HAP-1 (cell line): ENCODE measurements around the gene ARHGEF28.

Experiments used
- DNase-seq, 2 experiments: peaks; one replicate each; pipeline ENCODE4 v3.0.0-alpha.2; 2016 to 2020; ENCODE audit warnings: low spot score in 2 of 2
- H3K27me3 ChIP-seq: fragments of 250-450 bp; sonication (Bioruptor Pico); 2 replicates; pipeline ENCODE4 v1.5.1; 2020; ENCODE audit warnings: low read depth, mild to moderate bottlenecking, moderate library complexity
- H3K36me3 ChIP-seq: fragments of 250-450 bp; sonication (Bioruptor Pico); replicated peaks from 2 replicates; pipeline ENCODE4 v1.5.1; 2020; ENCODE audit warnings: mild to moderate bottlenecking
- H3K4me1 ChIP-seq: fragments of 250-450 bp; sonication (Bioruptor Pico); 2 replicates; pipeline ENCODE4 v1.5.1; 2020; ENCODE audit warnings: mild to moderate bottlenecking
- H3K4me3 ChIP-seq: fragments of 250-450 bp; sonication (Bioruptor Pico); 2 replicates; pipeline ENCODE4 v1.5.1; 2020; ENCODE audit warnings: mild to moderate bottlenecking, moderate library complexity
- H3K9me3 ChIP-seq: fragments of 250-450 bp; sonication (Bioruptor Pico); 2 replicates; pipeline ENCODE4 v1.5.1; 2020; ENCODE audit warnings: mild to moderate bottlenecking, moderate library complexity
- in situ Hi-C: fragments of 300-500 bp; cut with MboI; formaldehyde crosslinking; loops from 3 replicates; pipeline ENCODE4 v1.14.3; 2020; ENCODE audit warnings: low sequenced_read_pairs, inconsistent platforms, mixed read lengths

Gene ARHGEF28

DNA sequence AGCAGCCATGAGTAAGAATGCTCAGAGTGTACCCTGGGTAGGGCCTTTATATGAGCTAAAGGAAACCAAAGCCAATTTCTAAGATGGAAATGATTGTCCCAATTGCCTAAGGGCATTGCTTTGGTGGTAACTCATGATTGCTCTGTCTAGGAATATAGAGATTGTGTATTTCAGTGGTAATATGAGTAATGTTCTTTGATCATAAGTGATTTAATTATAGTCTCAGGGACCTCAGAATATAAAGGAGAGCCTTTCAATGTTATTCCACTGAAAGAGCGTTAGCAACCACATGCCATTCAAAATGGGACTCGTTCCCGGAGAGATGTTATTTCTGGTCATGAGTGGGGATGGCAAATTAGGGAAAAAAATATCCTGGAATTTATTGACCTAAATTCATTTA, 340.5 kb downstream of the ARHGEF28 start:
- H3K4me3 ChIP-seq = no peak overlapping the region
- DNase-seq = no peak
- in situ Hi-C loops = no loop called here
- no peaks in the 10 kb centered on the region for H3K36me3 ChIP-seq
- H3K4me1 ChIP-seq = no peaks in the 10 kb centered on the region
- H3K9me3 ChIP-seq = no peaks in the 10 kb centered on the region
- H3K27me3 ChIP-seq = 0 out of 2 replicates have a peak, but pooled peaks cover under 1% of the 10 kb centered on the region

DNA sequence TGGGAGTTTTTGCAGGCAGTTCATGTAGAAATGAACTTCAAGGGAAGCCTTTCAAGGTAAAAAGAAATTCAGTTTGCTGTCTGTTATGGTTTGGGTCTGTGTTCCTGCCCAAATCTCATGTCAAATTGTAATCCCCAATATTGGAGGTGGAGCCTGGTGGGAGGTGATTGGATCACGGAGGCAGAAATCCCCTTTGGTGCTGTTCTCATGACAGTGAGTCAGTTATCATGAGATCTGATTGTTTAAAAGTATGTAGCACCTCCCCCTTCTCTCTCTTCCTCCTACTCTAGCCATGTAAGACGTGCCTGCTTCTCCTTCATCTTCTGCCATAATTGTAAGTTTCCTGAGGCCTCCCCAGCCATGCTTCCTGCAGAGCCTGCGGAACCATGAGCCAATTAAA, 341.4 kb downstream of the ARHGEF28 start:
- Histone ChIP-seq H3K4me1 (no peaks in the 10 kb centered on the region), H3K4me3 (no peak overlapping the region), H3K9me3 (no peaks in the 10 kb centered on the region), H3K27me3 (no peaks in the 10 kb centered on the region), H3K36me3 (no peaks in the 10 kb centered on the region)
- in situ Hi-C loops = no loop called here
- DNase-seq = no peak

DNA sequence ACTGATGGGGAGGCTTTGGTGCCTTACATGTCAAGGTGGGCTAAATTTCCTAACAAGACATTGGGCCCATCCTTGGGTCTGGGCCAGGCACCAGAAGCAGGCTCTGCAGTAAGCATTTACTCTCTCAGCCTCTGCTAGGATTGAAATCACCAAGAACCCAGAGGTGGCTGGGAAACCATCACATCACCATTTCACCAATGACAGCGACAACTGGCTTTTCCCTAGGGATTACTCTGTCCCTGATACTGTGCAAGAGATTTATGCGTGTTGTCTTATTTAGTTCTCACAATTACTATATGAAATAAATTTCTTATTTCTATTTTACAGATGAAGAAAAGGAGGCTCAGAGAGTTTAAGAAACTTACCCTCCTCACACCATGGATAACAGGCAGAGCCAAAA, 342.2 kb downstream of the ARHGEF28 start:
- Histone ChIP-seq H3K9me3 (no peaks in the 10 kb centered on the region), H3K27me3 (no peaks in the 10 kb centered on the region), H3K36me3 (no peaks in the 10 kb centered on the region), H3K4me3 (no peak overlapping the region), H3K4me1 (no peaks in the 10 kb centered on the region)
- DNase-seq = no peak
- in situ Hi-C loops = no loop called here

DNA sequence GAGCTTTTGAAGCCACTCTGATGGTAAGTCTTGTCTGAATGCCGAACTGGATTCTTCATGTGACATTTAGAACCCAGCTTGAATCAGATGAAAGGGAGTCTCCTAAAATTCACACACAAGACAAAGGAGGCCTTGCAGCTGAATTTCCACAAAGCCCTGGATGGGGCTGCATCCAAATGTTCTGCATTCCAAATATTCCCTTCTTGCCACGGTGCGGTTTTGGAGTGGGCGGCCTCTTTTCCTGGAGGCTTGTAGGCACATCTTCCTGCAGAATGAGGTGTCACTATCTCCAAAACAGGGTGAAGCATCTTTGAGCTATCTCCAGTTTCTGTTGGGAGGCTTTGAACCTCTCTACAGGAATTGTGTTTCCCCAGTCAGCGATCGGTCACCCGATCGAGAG, 342.7 kb downstream of the ARHGEF28 start:
- in situ Hi-C loops = no loop called here
- no peak for DNase-seq

DNA sequence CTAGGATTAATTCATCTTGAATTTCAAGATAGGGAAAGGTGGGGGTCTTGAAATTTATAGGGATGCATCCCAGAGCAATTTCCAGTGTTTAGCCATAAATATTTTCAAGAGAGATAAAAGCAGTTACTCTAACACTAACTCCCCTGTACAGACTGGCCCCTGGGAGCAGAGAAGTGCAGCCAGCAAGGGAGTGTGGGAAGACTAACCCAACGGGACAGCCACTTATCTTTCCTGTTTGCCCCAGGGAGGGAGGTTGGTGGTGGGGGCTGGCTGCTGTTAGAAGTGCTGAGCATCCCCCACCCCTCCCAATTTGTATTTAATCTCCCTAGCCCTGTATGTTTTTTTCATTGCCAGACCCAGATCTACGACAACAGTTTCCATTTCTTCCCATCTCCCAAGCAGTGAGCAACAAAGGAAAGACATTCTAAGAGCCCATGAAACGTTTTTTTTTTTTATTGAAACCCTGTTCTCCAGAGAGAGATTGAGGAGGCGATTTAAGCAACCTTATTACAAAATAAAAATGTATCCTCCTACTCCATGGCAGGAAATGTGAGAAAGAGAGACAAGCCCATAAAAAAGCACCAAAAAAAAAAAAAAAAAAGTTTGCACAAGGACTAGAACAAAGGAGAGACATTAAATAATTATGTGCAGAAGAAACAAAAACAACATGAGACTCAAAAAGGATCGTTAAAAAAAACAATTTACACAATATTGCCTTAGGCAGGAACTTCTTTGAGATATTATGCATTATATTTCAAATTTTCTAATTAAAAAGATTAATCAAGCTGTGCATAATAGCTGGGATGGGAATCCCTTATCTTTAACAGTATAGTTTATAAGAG, 343.4 kb downstream of the ARHGEF28 start:
- in situ Hi-C loops = no loop called here
- H3K4me1 ChIP-seq = no peaks in the 10 kb centered on the region
- H3K36me3 ChIP-seq = no peaks in the 10 kb centered on the region
- DNase-seq = no peak
- no peaks in the 10 kb centered on the region for H3K27me3 ChIP-seq
- H3K4me3 ChIP-seq = no peak overlapping the region
- H3K9me3 ChIP-seq = no peaks in the 10 kb centered on the region

More for the DNA sequence above, 342.7 kb downstream of the ARHGEF28 start:
- Histone ChIP-seq H3K9me3 (no peaks in the 10 kb centered on the region), H3K4me1 (no peaks in the 10 kb centered on the region), H3K27me3 (no peaks in the 10 kb centered on the region), H3K36me3 (no peaks in the 10 kb centered on the region), H3K4me3 (no peak overlapping the region)

DNA sequence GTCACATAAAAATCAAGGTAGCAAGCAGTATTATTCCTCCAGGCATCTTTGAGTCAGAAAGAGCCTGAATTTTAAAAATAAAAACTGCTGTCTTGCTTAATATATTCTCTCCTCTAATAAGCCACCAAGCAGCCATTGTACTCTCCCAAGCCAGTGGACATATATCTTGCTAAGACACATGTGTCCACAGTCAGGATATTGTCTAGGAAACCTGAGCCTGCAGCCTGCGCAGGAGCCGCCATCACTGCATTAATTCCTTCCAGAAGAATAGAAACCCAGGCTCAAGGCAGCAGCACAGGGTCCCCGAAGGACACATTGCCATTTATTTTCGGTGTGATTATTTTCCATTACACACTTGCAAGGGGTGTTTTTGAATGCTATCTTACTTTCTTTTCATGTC, 345.3 kb downstream of the ARHGEF28 start:
- in situ Hi-C loops = no loop called here
- no peak for DNase-seq
- Histone ChIP-seq H3K4me3 (no peak overlapping the region), H3K4me1 (no peaks in the 10 kb centered on the region), H3K9me3 (no peaks in the 10 kb centered on the region), H3K27me3 (no peaks in the 10 kb centered on the region), H3K36me3 (no peaks in the 10 kb centered on the region)

DNA sequence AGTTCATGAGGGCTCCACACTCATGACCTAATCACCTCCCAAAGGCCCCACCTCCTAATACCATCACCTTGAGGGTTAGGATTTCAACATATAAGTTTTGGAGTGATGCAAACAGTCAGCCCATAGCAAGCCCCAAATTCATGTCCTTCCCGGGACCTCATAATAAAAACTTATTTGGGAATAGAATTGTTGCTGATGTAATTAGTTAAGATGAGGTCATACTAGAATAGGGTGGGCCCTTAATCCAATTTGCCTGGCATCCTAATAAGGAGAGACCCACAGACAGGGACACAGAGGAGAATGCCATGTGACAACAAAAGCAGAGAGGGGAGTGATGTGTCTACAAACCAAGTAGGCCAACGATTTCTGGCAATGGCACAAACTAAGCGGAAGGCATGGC, 347.1 kb downstream of the ARHGEF28 start:
- no peak for DNase-seq
- Histone ChIP-seq H3K4me1 (no peaks in the 10 kb centered on the region), H3K27me3 (no peaks in the 10 kb centered on the region), H3K4me3 (no peak overlapping the region), H3K9me3 (no peaks in the 10 kb centered on the region), H3K36me3 (no peaks in the 10 kb centered on the region)
- in situ Hi-C loops = no loop called here

DNA sequence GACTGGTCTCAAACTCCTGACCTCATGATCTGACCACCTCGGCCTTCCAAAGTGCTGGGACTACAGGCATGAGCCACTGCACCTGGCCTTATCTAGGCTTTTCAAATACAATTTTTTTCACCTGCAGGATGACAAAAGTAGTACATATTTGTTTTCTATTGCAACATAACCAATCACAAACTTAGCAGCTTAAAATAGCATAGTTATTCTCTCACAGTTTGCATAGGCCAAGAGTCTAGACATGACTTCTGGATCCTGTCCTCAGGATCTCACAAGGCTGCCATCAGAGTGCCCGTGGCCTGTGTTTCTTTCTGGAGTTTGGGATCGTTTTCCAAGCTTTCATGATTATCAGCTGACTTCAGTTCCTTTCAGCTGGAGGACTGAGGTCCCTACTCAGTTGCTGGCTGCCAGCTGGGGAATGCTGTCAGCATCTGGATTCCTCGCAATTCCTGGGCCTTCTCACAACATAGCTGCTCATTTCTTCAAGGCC, 348.9 kb downstream of the ARHGEF28 start:
- H3K27me3 ChIP-seq = no peaks in the 10 kb centered on the region
- H3K4me3 ChIP-seq = no peak overlapping the region
- no peaks in the 10 kb centered on the region for H3K4me1 ChIP-seq
- DNase-seq = no peak
- H3K9me3 ChIP-seq = no peaks in the 10 kb centered on the region
- H3K36me3 ChIP-seq = no peaks in the 10 kb centered on the region
- in situ Hi-C loops = no loop called here

DNA sequence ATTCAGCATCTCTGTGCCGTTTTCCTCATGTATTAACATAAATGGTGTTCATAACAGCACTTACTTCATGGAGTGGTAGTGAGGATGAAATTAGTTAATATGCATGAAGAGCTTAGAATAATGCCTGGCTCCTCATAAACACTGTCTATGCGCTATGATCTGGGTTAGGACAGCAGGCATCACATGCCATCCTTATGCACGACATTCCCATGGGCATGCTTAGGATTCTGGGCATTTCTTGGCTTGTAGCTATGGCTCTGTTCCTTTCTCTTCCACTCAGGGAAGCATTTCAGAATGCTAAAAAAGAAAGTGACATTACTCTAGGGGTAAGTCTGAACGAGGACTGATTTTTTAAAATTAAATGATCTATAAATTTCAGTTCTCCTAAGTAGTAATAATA, 349.8 kb downstream of the ARHGEF28 start:
- Histone ChIP-seq H3K36me3 (no peaks in the 10 kb centered on the region), H3K4me3 (no peak overlapping the region), H3K27me3 (no peaks in the 10 kb centered on the region), H3K9me3 (no peaks in the 10 kb centered on the region), H3K4me1 (no peaks in the 10 kb centered on the region)
- DNase-seq = no peak
- in situ Hi-C loops = no loop called here

DNA sequence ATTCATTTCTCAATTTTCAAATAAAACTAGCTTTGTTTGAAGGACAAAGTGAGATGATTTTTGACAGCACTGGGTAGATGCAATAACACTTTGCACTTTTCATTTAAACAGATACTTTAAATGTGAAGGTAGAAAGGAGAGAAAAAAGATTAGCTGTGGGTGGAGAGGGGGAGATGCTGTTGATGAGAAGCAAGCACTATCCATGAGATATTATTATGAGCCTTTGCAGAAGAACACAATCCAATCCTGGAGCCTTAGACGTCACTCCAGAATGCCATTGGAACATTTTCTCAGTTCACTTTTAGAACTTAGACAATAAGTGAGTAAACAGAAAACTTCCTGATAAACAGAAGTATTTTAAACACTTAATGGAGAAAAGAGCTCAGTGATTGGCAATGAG, 351.1 kb downstream of the ARHGEF28 start:
- H3K27me3 ChIP-seq = no peaks in the 10 kb centered on the region
- in situ Hi-C loops = no loop called here
- no peak overlapping the region for H3K4me3 ChIP-seq
- no peak for DNase-seq
- no peaks in the 10 kb centered on the region for H3K4me1 ChIP-seq
- H3K9me3 ChIP-seq = no peaks in the 10 kb centered on the region
- H3K36me3 ChIP-seq = no peaks in the 10 kb centered on the region

DNA sequence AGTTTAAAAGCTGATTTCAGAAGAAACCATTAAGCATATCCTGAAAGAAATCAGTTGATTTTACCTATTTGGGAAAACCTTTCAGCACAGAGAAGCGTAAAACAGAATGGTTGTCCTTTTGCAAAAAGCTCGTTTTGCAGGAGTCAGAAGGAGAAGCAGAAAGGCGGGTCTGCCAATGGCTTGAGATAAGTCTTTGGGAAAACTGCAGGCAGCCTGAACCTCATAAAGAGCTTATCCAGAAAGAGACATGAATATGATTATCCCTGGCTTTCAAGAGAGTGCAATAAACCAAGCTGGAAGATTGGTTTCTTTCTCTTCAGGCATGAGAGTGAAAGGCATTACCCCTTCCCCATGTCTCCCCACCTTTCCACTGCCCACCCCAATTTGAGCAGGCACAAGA, 353.3 kb downstream of the ARHGEF28 start:
- Histone ChIP-seq H3K4me1 (no peaks in the 10 kb centered on the region), H3K9me3 (no peaks in the 10 kb centered on the region), H3K36me3 (no peaks in the 10 kb centered on the region), H3K27me3 (no peaks in the 10 kb centered on the region), H3K4me3 (no peak overlapping the region)
- DNase-seq = no peak
- in situ Hi-C loops = no loop called here

DNA sequence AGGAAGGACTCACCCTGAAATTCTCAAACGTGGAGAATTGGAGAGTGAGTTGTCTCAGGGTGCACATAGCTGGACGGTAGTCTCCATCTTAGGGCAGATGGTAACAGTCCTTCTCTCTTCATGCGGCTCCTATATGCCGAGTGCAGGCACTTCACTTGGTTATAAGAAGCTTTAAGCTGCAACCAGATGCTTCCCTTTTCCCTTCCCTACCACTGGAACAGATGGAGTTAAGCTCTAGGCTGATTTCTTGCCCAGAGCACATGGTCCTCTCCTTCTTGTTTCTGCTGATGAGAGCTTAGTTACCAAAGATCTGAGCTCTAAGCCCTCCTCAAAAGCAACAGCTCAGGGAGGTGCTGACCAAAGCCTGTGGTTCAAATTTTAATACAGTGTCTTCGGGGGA, 355.7 kb downstream of the ARHGEF28 start:
- Histone ChIP-seq H3K27me3 (no peaks in the 10 kb centered on the region), H3K36me3 (no peaks in the 10 kb centered on the region), H3K4me3 (no peak overlapping the region), H3K4me1 (no peaks in the 10 kb centered on the region), H3K9me3 (no peaks in the 10 kb centered on the region)
- no peak for DNase-seq
- in situ Hi-C loops = no loop called here

DNA sequence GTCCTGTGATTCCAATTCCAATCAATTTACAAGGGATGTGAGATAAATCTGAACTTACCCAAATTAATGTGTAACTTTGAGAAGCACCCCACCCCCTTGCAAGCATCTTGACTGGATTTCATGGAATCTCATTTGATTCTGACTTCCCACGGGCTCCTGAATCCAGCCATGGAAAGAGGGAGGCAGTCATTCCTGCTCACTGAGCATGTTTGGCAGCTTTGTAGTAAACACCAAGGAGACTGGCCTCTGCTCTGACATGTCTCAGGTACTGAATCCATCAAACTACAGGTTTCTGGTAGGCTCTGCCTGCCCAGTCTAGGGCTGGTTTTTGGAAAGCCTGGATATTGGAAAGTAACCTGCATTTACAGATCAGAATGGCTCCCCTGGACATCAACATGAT, 357.6 kb downstream of the ARHGEF28 start:
- no peak overlapping the region for H3K4me3 ChIP-seq
- H3K4me1 ChIP-seq = no peaks in the 10 kb centered on the region
- no peaks in the 10 kb centered on the region for H3K27me3 ChIP-seq
- in situ Hi-C loops = no loop called here
- H3K36me3 ChIP-seq = no peaks in the 10 kb centered on the region
- H3K9me3 ChIP-seq = no peaks in the 10 kb centered on the region
- DNase-seq = no peak

DNA sequence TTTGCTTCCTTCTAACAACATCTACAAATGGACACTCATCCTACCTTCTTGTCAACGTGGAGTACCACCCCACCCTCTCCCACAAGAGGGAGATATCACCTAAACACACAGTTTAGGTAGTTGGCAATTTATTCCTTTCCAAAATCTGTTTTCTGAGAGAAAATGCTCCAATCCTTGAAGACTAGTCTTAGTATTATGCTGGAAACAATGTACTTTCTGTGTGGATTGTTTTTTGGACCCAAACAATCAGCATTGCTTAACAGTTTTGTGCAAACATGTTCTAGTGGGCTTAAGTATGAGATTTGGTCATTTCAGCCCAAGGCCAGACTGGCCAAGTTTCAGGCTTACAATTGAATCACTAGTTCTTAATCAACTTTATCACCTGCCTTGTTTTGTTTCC, 359.1 kb downstream of the ARHGEF28 start:
- in situ Hi-C loops = no loop called here
- H3K9me3 ChIP-seq = no peaks in the 10 kb centered on the region
- no peak for DNase-seq
- no peak overlapping the region for H3K4me3 ChIP-seq
- H3K4me1 ChIP-seq = no peaks in the 10 kb centered on the region
- H3K27me3 ChIP-seq = no peaks in the 10 kb centered on the region; the same call in 1 of the 2 replicates
- H3K36me3 ChIP-seq = no peaks in the 10 kb centered on the region

DNA sequence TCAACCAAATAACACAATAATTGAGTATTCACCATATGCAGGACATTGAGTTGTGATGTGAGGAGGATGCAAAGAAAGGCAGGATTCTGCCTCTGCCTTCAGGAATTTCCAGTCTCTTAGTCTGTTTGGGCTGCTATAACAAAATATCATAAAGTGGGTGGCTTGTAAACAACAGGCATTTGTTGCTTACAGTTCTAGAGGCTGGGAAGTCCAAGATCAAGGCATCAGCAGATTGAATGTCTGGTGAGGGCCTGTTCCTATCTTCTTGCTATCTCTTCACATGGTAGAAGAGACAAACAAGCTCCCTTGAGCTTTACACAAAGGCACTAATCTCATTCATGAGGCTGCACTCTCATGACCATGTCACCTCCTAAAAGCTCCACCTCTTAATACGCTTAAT, 360.7 kb downstream of the ARHGEF28 start:
- H3K36me3 ChIP-seq = no peaks in the 10 kb centered on the region
- H3K4me3 ChIP-seq = no peak overlapping the region
- in situ Hi-C loops = no loop called here
- no peaks in the 10 kb centered on the region for H3K4me1 ChIP-seq
- no peak for DNase-seq
- no peaks in the 10 kb centered on the region; the same call in 1 of the 2 replicates for H3K27me3 ChIP-seq
- no peaks in the 10 kb centered on the region for H3K9me3 ChIP-seq
